Activated CD4-positive, alpha-beta T cell treated with anti-CD3 and anti-CD28 coated beads for 36 hours (primary cell): Measurements from ENCODE around the gene NELL1. TPM values are rescaled to one million over a fixed set of nuclear protein-coding genes. Genes with fewer than 3 reads are reported as not detected.

Experiments
- ATAC-seq: fragments of 200-7000 bp; cut with Tn5 transposase; one replicate; pipeline ENCODE4 v1.10.0; 2021; ENCODE audit warnings: mild to moderate bottlenecking, moderate library complexity
- CTCF ChIA-PET: fragments of 350-600 bp; sonication (Branson Sonifier 250); formaldehyde crosslinking; loops from one replicate; lab custom pipeline; 2021; ENCODE audit warnings: antibody characterized with exemption; lab: Charles Lee
- POLR2A ChIA-PET: fragments of 350-600 bp; sonication (Branson Sonifier 250); formaldehyde crosslinking; loops from one replicate; lab custom pipeline; 2021; ENCODE audit warnings: antibody characterized with exemption, inconsistent platforms; lab: Charles Lee
- DNase-seq: peaks from one replicate; pipeline ENCODE4 v3.0.0-alpha.2; 2020
- H3K27ac Mint-ChIP-seq: one replicate; pipeline ENCODE4 v1.8.0; 2021; ENCODE audit warnings: mixed read lengths
- H3K27me3 Mint-ChIP-seq: one replicate; pipeline ENCODE4 v1.8.0; 2021; ENCODE audit warnings: mixed read lengths
- H3K36me3 Mint-ChIP-seq: one replicate; pipeline ENCODE4 v1.8.0; 2021; ENCODE audit warnings: low read depth, mixed read lengths
- H3K4me1 Mint-ChIP-seq: one replicate; pipeline ENCODE4 v1.8.0; 2021; ENCODE audit warnings: mixed read lengths
- H3K4me3 Mint-ChIP-seq: one replicate; pipeline ENCODE4 v1.8.0; 2021; ENCODE audit warnings: mild to moderate bottlenecking, moderate library complexity, mixed read lengths
- H3K9me3 Mint-ChIP-seq: one replicate; pipeline ENCODE4 v1.8.0; 2021; ENCODE audit warnings: low read depth, mixed read lengths
- intact Hi-C, 2 experiments: fragments of 100-400 bp; cut with DNase I in 1 of 2; cut with micrococcal nuclease in 1 of 2; formaldehyde crosslinking; loops; one replicate each; pipeline versions ENCODE4 v1.14.2 to v1.15.1; 2022 to 2024; cut with DNase I, micrococcal nuclease
- total RNA-seq, 2 experiments: library from RNA; stranded (reverse); gene quantifications; one replicate each; pipeline ENCODE4 v1.2.3, GENCODE V29; 2021

NELL1 gene
- total RNA-seq, 2 experiments from 2014 or later = not detected

DNA sequence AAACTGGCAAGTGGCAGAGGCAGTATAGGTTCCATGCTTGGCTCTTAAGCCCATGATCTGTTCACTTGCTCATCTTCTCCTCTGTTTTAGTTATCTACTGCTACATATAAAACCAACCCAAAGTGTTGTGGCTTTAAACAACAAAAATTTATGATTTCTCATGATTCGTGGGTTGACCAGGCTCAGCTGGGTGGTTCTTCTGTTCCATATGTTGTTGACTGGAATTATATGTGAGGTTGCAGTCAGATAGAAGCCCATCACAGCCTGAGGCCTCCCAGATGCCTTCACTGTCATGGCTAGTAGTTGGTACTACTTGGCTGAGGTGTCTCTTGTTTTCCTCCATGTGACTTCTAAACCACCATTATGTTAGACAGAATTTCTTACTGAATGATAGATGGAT is 632.6 kb downstream of the NELL1 start:
- ChIA-PET POLR2A (no interaction called here), CTCF (no interaction called here)
- Mint-ChIP-seq H3K4me1 (no peaks in the 10 kb centered on the region), H3K36me3 (no peaks in the 10 kb centered on the region), H3K27me3 (no peaks in the 10 kb centered on the region), H3K27ac (no peak overlapping the region), H3K4me3 (no peak overlapping the region), H3K9me3 (peaks cover under 1% of the 10 kb centered on the region)
- DNase-seq (no peak), ATAC-seq (no peak)
- intact Hi-C loops = no loop called here

DNA sequence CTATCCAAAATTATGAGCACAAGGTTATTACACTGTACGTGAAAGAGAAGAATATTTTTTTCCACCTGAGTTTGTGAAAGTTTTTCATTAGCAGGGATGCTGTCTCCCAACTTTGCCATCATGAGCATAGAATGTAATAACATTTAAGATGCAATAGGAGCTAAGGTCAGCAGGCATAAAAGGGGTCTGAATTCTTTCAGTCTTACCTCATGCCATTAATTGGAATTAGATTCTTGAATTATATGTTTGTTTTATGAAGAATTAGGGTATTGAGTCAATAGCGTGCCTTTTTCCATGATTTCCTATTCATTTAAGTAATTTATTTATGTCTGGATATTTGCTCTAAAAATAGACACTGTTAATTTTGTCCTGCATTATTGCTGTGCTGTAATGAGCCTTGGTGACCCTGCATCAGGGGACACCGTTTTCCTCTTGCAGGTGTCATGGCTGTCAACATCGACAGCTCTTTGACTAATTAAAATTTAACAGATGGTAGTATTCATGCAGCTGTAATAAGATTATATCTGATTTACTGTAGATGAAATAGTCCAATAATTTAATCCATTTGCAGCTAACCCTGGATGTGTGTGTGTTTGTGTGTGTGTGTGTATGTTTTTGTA is 637.5 kb downstream of the NELL1 start:
- Mint-ChIP-seq H3K4me3 (no peak overlapping the region), H3K4me1 (no peaks in the 10 kb centered on the region), H3K27me3 (no peaks in the 10 kb centered on the region), H3K9me3 (no peaks in the 10 kb centered on the region), H3K27ac (no peak overlapping the region), H3K36me3 (no peaks in the 10 kb centered on the region)
- CTCF ChIA-PET = no interaction called here
- DNase-seq (no peak), ATAC-seq (no peak)
- POLR2A ChIA-PET = no interaction called here
- intact Hi-C loops = no loop called here

DNA sequence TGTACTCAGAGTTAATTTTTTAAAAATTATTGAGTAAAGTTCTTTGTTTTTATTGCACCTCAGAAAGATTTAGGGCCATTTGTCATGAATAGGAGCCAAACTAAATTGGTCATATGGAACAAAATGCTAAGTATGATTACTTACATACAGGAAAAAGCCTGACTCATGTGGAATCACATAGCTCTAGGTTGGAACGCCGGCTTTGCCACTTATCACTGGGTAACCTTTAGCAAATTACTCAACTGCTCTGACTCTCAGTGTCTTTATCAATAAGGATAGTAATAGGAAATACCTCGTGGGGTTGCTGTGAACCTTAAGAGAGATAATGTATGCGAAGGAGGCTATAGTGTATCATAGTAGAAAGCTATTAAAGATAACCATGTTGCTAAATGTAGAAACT is 638.5 kb downstream of the NELL1 start:
- H3K36me3 Mint-ChIP-seq = no peaks in the 10 kb centered on the region
- no peak overlapping the region for H3K4me3 Mint-ChIP-seq
- no peaks in the 10 kb centered on the region for H3K9me3 Mint-ChIP-seq
- DNase-seq (no peak), ATAC-seq (no peak)
- CTCF ChIA-PET = interaction anchor here (0.8 to 0.9 kb wide), 2 partner anchors 13 to 17 kb away, joined by 3 read pairs; no protein-coding TSS in a partner anchor
- no peaks in the 10 kb centered on the region for H3K4me1 Mint-ChIP-seq
- no peaks in the 10 kb centered on the region for H3K27me3 Mint-ChIP-seq
- POLR2A ChIA-PET = interaction anchor here (0.6 kb wide), 1 partner anchor 116 kb away, joined by 7 read pairs; no protein-coding TSS in a partner anchor
- H3K27ac Mint-ChIP-seq = no peak overlapping the region
- intact Hi-C loops = no loop called here

DNA sequence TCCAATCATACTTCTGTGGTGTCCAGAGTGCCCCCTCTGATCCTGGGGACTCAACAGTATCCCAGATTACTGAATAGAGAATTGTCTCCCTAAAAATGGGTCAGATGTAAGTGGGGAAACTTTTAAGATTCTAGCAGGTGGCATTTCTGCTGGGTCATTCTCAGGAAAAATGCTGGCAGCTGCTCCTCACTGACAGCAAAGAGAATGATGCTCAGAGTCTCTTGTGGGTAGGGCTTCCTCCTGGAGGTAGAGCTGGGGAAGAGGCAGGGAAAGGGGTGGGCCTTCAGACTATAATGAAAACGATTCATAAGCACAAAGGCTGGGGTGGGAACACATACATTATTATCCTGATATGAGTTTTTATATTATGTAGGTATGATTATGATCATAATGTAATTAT is 647.2 kb downstream of the NELL1 start:
- Mint-ChIP-seq H3K27ac (no peak overlapping the region), H3K4me1 (no peaks in the 10 kb centered on the region), H3K4me3 (no peak overlapping the region), H3K9me3 (no peaks in the 10 kb centered on the region), H3K36me3 (no peaks in the 10 kb centered on the region), H3K27me3 (no peaks in the 10 kb centered on the region)
- no peak for DNase-seq
- intact Hi-C loops = no loop called here
- POLR2A ChIA-PET = no interaction called here
- CTCF ChIA-PET = interaction anchor here (0.6 kb wide), 1 partner anchor 9 kb away, joined by 3 read pairs; no protein-coding TSS in a partner anchor
- ATAC-seq = no peak

DNA sequence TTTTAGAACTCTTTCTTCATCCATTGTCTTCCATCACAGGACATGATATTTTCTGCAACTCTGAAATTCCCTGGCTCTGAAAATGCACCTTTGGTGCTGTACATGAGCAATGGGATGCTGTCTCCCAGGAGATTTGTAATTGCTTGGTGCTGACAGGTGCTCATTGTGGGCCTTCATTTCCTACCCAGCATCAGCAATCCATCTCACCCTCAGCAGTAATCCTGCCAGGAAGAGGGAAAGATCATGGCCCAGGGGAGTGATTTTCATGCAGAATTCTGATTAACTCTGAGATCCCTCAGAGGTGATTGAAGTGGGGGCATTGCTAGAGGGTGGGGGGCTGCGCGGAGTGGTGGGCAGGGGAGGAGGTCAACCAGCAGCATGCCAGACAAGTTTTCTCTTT is 651.7 kb downstream of the NELL1 start:
- H3K27me3 Mint-ChIP-seq = no peaks in the 10 kb centered on the region
- no peaks in the 10 kb centered on the region for H3K4me1 Mint-ChIP-seq
- ChIA-PET POLR2A (no interaction called here), CTCF (no interaction called here)
- H3K4me3 Mint-ChIP-seq = no peak overlapping the region
- H3K36me3 Mint-ChIP-seq = no peaks in the 10 kb centered on the region
- peaks cover 6% of the 10 kb centered on the region for H3K9me3 Mint-ChIP-seq
- intact Hi-C loops = no loop called here
- ATAC-seq = no peak
- no peak for DNase-seq
- H3K27ac Mint-ChIP-seq = no peak overlapping the region

DNA sequence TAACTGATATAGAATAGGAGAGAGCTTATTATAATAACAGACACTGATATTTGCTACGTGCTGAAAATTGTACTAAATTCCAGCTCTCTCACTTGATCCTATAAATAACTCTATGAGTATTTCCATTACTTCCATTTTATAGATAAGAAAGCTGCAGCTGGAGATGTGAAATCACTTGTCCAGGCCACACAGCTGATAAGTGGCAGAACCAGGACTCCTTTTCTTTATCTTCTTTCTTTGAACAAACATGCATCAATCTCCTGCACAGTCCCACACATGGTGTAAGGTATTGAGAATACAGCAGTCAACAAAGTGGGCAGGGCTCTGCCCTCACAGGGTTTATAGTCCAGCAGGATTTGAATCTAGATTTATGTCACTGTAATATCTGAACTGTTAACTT is 652.1 kb downstream of the NELL1 start:
- ATAC-seq (no peak), DNase-seq (no peak)
- H3K9me3 Mint-ChIP-seq = peaks cover 6% of the 10 kb centered on the region
- intact Hi-C loops = no loop called here
- POLR2A ChIA-PET = no interaction called here
- H3K27me3 Mint-ChIP-seq = no peaks in the 10 kb centered on the region
- H3K4me1 Mint-ChIP-seq = no peaks in the 10 kb centered on the region
- H3K4me3 Mint-ChIP-seq = no peak overlapping the region
- H3K27ac Mint-ChIP-seq = no peak overlapping the region
- H3K36me3 Mint-ChIP-seq = no peaks in the 10 kb centered on the region
- CTCF ChIA-PET = no interaction called here

DNA sequence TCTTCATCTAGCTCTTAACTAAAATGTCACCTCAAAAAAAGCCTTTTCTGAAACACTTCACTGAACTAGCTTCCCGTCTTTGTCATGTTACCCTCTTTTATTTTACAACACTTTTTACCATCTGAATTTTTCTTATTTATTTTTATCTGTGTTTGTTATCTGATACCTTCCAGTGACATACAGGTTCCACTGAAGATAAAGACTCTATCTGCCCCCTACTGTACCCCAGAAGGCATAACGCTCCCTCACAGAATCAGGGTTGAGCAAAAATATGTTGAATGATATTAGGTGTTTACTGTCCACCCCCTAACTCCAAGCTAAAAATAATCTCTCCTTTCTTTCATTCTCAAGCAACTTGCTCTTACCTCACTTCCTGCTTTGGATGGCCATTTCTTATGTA is 654.2 kb downstream of the NELL1 start:
- no peaks in the 10 kb centered on the region for H3K36me3 Mint-ChIP-seq
- DNase-seq (no peak), ATAC-seq (no peak)
- intact Hi-C loops = no loop called here
- H3K9me3 Mint-ChIP-seq = peaks cover 10% of the 10 kb centered on the region
- POLR2A ChIA-PET = no interaction called here
- no peaks in the 10 kb centered on the region for H3K27me3 Mint-ChIP-seq
- no peak overlapping the region for H3K27ac Mint-ChIP-seq
- no peak overlapping the region for H3K4me3 Mint-ChIP-seq
- H3K4me1 Mint-ChIP-seq = no peaks in the 10 kb centered on the region
- CTCF ChIA-PET = no interaction called here

DNA sequence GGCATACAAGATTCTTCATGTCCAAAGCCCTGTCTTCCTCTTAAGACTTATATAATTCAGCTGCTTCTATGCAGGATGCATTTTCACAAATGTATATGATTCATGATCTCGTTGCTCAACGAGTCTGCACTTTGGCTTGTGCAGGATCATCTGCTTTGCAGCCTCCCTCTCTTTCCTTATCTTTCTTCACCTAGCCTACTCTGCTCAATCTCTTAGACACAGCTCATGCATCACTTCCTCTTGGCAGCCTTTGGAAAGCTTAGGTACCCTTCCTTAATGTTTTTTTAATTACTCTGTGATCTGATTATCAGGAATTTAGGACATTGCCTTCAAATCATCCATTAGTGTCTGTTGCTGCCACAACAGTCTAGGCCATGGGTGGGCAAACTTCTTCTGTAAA is 673.8 kb downstream of the NELL1 start:
- no peaks in the 10 kb centered on the region for H3K36me3 Mint-ChIP-seq
- ATAC-seq (no peak), DNase-seq (no peak)
- no peak overlapping the region for H3K4me3 Mint-ChIP-seq
- H3K27ac Mint-ChIP-seq = no peak overlapping the region
- peaks cover 6% of the 10 kb centered on the region for H3K9me3 Mint-ChIP-seq
- POLR2A ChIA-PET = no interaction called here
- no peaks in the 10 kb centered on the region for H3K4me1 Mint-ChIP-seq
- H3K27me3 Mint-ChIP-seq = no peaks in the 10 kb centered on the region
- intact Hi-C loops = no loop called here
- CTCF ChIA-PET = no interaction called here

DNA sequence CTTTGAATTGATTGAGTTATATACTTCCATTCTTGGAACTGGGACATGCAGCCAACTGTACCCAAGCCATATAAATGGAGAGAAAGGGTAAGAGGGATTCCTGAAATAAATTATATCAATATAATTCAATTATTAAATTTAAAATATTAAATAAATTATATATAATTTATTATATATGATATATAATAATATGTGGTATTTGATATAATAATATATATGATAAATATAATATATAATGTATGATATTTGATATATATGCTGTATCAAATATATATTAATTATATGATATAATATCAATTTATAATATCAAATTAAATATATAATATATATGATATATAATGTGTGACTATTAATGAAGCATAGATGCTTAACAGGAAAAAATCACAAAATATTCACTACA is 677.0 kb downstream of the NELL1 start:
- ChIA-PET CTCF (no interaction called here), POLR2A (no interaction called here)
- Mint-ChIP-seq H3K4me1 (no peaks in the 10 kb centered on the region), H3K9me3 (peaks cover 9% of the 10 kb centered on the region), H3K4me3 (no peak overlapping the region), H3K27ac (no peak overlapping the region), H3K27me3 (no peaks in the 10 kb centered on the region), H3K36me3 (no peaks in the 10 kb centered on the region)
- no peak for DNase-seq
- ATAC-seq = no peak
- intact Hi-C loops = no loop called here

DNA sequence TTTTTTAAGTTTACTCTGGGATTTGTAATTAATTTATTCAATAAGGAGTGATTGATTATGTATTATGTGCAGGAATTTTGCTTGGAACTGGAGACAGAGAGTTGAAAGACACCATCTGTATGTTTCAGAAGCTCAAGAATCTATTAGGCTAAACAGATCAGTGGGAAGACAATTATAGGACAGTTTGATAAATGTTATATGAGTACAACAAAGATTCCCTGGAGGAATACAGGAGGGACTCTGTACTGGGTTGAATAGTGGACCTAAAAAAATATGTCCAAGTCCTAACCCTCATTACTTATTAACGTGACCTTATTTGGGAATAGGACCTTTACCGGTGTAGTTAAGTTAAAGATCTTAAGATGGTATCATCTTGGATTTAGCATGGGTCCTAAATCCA is 681.2 kb downstream of the NELL1 start:
- H3K4me3 Mint-ChIP-seq = no peak overlapping the region
- POLR2A ChIA-PET = no interaction called here
- H3K27me3 Mint-ChIP-seq = no peaks in the 10 kb centered on the region
- no peaks in the 10 kb centered on the region for H3K36me3 Mint-ChIP-seq
- DNase-seq (no peak), ATAC-seq (no peak)
- CTCF ChIA-PET = no interaction called here
- no peaks in the 10 kb centered on the region for H3K4me1 Mint-ChIP-seq
- intact Hi-C loops = no loop called here
- no peak overlapping the region for H3K27ac Mint-ChIP-seq
- peaks cover 11% of the 10 kb centered on the region for H3K9me3 Mint-ChIP-seq

DNA sequence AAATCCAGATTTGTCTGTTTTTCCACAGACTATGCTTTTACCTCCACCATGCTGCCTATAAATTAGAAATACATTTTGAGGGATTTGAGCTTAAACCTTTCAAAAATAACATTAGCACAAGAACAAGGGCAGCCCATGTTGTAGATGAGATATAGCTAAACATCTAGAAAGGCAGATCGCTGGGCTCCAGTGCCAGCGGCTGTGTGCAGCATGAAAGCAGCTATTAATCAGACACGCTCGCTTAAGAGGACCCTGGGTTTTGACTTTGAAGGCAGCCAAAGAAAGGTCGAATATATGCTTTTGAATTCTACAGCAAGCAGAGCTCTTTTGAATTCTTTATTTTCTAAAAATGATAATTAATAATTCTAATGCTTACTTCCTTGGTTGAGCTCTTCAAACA is 684.0 kb downstream of the NELL1 start:
- H3K4me1 Mint-ChIP-seq = no peaks in the 10 kb centered on the region
- no peak overlapping the region for H3K27ac Mint-ChIP-seq
- ATAC-seq = no peak
- ChIA-PET CTCF (no interaction called here), POLR2A (no interaction called here)
- DNase-seq = no peak
- H3K36me3 Mint-ChIP-seq = no peaks in the 10 kb centered on the region
- peaks cover 4% of the 10 kb centered on the region for H3K9me3 Mint-ChIP-seq
- intact Hi-C loops = no loop called here
- H3K27me3 Mint-ChIP-seq = no peaks in the 10 kb centered on the region
- no peak overlapping the region for H3K4me3 Mint-ChIP-seq

DNA sequence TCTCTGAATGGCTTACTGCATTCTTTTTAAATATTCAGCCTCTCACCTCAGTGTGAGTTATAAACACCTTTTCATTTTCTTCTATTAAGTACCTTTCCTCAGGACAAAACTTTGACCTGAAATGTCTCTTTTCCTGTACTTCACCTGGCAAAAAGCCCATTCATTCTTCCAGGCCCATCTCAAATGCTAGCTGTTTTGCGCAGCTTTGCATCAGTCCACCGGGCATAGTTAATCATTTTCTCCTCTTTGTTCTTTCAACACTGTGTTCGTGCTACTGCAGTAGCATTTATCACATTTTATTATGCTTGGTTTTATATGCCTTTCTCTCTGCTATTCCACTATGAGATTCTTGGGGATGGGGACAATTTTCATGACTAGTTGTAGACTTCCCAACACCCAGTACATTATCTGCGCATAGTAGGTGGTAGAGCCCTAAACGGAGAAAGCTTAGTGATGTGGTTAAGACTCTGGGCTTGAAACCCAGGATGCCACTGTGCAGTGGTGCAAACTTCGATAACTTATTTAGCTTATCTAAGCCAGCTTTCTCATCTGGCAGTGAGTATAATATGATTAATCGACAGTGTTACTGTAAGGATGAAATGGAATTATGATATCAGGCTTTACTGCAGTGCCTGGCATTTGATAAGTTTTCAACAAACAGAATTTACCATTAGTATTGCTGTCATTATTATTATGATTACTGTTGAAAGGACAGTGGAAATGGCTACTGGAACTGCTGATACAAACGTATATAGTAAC is 695.7 kb downstream of the NELL1 start:
- H3K27ac Mint-ChIP-seq = no peak overlapping the region
- H3K9me3 Mint-ChIP-seq = peaks cover 6% of the 10 kb centered on the region
- POLR2A ChIA-PET = no interaction called here
- no peaks in the 10 kb centered on the region for H3K27me3 Mint-ChIP-seq
- ATAC-seq (no peak), DNase-seq (no peak)
- no peaks in the 10 kb centered on the region for H3K36me3 Mint-ChIP-seq
- H3K4me1 Mint-ChIP-seq = no peaks in the 10 kb centered on the region
- CTCF ChIA-PET = no interaction called here
- H3K4me3 Mint-ChIP-seq = no peak overlapping the region
- intact Hi-C loops = no loop called here
